Ovary (tissue), 9 donors: ENCODE measurements around the gene STAB1. TPM values are rescaled to one million over a fixed set of nuclear protein-coding genes. Genes with fewer than 3 reads are reported as not detected.

ENCODE experiments used
- DNase-seq, 5 donors: peaks; one replicate each; pipeline ENCODE4 v3.0.0-alpha.2; 2019 to 2020
- H3K27ac ChIP-seq, 2 donors: fragments of 200-600 bp; one replicate each; pipeline versions ENCODE4 v1.5.1 to v1.8.0; 2019 to 2022
- H3K27me3 ChIP-seq: fragments of 200-600 bp; one replicate; pipeline ENCODE4 v1.8.0; 2022
- H3K36me3 ChIP-seq: fragments of 200-600 bp; sonication (generic); one replicate; pipeline ENCODE4 v1.5.1; 2019
- H3K4me1 ChIP-seq: one replicate; pipeline ENCODE4 v1.8.1; 2013; ENCODE audit warnings: mild to moderate bottlenecking, moderate library complexity; ENCODE audit not compliant: insufficient read depth
- H3K4me3 ChIP-seq: fragments of 200-600 bp; sonication (generic); one replicate; pipeline ENCODE4 v1.5.1; 2017
- H3K9me3 ChIP-seq, 2 donors: fragments of 200-600 bp in 1 of 2; sonication (generic) in 1 of 2; one replicate each; pipeline versions ENCODE4 v1.5.1 to v1.8.1; 2013 to 2019; ENCODE audit warnings: mild to moderate bottlenecking in 1 of 2, moderate library complexity in 1 of 2
- CTCF ChIP-seq, 3 donors: fragments of 450-650 bp in 2 of 3; fragments of 200-600 bp in 1 of 3; IDR thresholded peaks; one replicate each; pipeline versions ENCODE4 v1.5.1 to v1.8.0; 2016 to 2022; ENCODE audit warnings: antibody characterized with exemption in 3 of 3, mild to moderate bottlenecking in 1 of 3
- EP300 ChIP-seq: sonication (generic); formaldehyde crosslinking; IDR thresholded peaks from one replicate; pipeline ENCODE4 v1.6.1; 2017; ENCODE audit warnings: antibody characterized with exemption
- POLR2A ChIP-seq: fragments of 450-650 bp; IDR thresholded peaks from one replicate; pipeline ENCODE4 v1.6.1; 2017; ENCODE audit warnings: antibody characterized with exemption, mild to moderate bottlenecking, moderate library complexity
- WGBS, 3 donors: extraction: QIAGEN DNeasy Blood & Tissue Kit in 1 of 3; methylation state at CpG; one replicate each; pipeline versions ENCODE4 v1.1.5 to v1.1.7; 2013 to 2017; 5-methylcytosine and 5-hydroxymethylcytosine counted together
- intact Hi-C, 4 donors: fragments of 100-400 bp; cut with DNase I; formaldehyde crosslinking; loops; one replicate each; pipeline versions ENCODE4 v1.11.0 to v1.15.1; 2022 to 2023
- polyA plus RNA-seq, 2 donors: library from polyadenylated mRNA; stranded (reverse); fragments of 200-250 nt in 1 of 2; fragments of 350-450 nt in 1 of 2; fragmentation: Illumina TruSeq in 1 of 2; extraction: RNeasy Lipid Tissue Mini Kit (QIAGEN cat#74804) in 1 of 2; gene quantifications; one replicate each; pipeline ENCODE4 v1.2.3, GENCODE V29; 2013 to 2014
- total RNA-seq, 7 donors: library from RNA; depleted of rRNA in 2 of 7; stranded (reverse); fragments of >200 nt in 2 of 7; fragmentation: NEBNext Ultra II Directional in 3 of 7; extraction: Animal tissue kit (Norgen Biotek cat#: 25700) in 3 of 7; gene quantifications; one replicate each; pipeline versions ENCODE4 v1.1.0 to v1.2.4, GENCODE V29; 2016 to 2023
- donor health status: DM: no; HTN: no; CAD: no; lungs with moderate emphysema.
- donor health status: DM: no; HTN: no; CAD: no.
- donor health status: Bipolar disorder and iron deficiency.
- donor health status: DM: yes; HTN: yes; CAD: no.
- donor health status: DM: no; HTN: no; CAD: no.
- donor health status: DM: yes; HTN: yes; CAD: no.

STAB1 gene
- total and polyA plus RNA-seq, 9 donors = 21.4 to 114 (median 47.5) TPM

GRCh38 chr3:52477076-52477795, 17.9 kb upstream of the STAB1 start:
- Histone ChIP-seq H3K27me3 (no peaks in the 10 kb centered on the region), H3K36me3 (no peaks in the 10 kb centered on the region), H3K4me3 (no peak overlapping the region), H3K4me1 (peaks cover 13% of the 10 kb centered on the region), H3K27ac (no peak overlapping the region), H3K9me3 (no peaks in the 10 kb centered on the region)
- TF ChIP-seq CTCF (IDR thresholded peaks at IDR 0.05) (no peak), EP300 (no peak), POLR2A (no peak)
- intact Hi-C loops = no loop called here
- 92 to 93% (median 93%) methylated on average over 16 of the region's 16 CpGs for WGBS, 3 donors
- no peak for DNase-seq

DNA sequence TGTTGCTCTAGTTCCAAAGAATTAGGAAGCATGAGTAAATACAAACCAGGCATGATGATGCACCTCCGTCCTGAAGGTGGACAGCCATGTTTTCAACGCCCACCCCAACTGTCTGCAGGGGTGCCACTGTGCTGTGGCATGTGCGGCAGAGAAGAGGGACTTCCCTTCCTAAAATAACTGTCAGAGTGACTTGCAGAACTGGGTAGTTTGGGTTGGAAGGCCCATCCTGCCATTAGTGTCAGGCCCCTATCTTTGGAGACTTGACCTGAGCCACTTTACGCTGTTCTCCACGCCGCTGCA, 17.4 kb upstream of the STAB1 start:
- H3K9me3 ChIP-seq = no peaks in the 10 kb centered on the region
- no peaks in the 10 kb centered on the region for H3K36me3 ChIP-seq
- H3K27ac ChIP-seq = no peak overlapping the region
- peaks cover 13% of the 10 kb centered on the region for H3K4me1 ChIP-seq
- TF ChIP-seq POLR2A (no peak), EP300 (no peak), CTCF (IDR thresholded peaks at IDR 0.05) (no peak)
- H3K27me3 ChIP-seq = no peaks in the 10 kb centered on the region
- WGBS, 3 donors = 96 to 98% (median 97%) methylated on average over 6 of the region's 6 CpGs
- no peak overlapping the region for H3K4me3 ChIP-seq
- intact Hi-C loops = no loop called here
- no peak for DNase-seq

- peaks cover 17% of the 10 kb centered on the region for H3K4me1 ChIP-seq
- intact Hi-C loops = no loop called here
Measured at GRCh38 chr3:52479037-52479876, 15.9 kb upstream of the STAB1 start.

More at GRCh38 chr3:52479037-52479876, 15.9 kb upstream of the STAB1 start:
- no peak overlapping the region for H3K27ac ChIP-seq
- H3K27me3 ChIP-seq = no peaks in the 10 kb centered on the region
- DNase-seq = no peak
- H3K4me3 ChIP-seq = no peak overlapping the region
- no peaks in the 10 kb centered on the region for H3K36me3 ChIP-seq
- TF ChIP-seq CTCF (IDR thresholded peaks at IDR 0.05) (no peak), POLR2A (no peak), EP300 (no peak)
- no peaks in the 10 kb centered on the region for H3K9me3 ChIP-seq
- WGBS, 3 donors = 95 to 98% (median 96%) methylated on average over 7 of the region's 7 CpGs
